ENCODE results near the gene PPARD.
"Not testable (repeated sequence)": the region's sequence is repeated elsewhere in the genome, so short reads cannot be mapped to it uniquely, and the experiment has no call there.

Gene PPARD

DNA sequence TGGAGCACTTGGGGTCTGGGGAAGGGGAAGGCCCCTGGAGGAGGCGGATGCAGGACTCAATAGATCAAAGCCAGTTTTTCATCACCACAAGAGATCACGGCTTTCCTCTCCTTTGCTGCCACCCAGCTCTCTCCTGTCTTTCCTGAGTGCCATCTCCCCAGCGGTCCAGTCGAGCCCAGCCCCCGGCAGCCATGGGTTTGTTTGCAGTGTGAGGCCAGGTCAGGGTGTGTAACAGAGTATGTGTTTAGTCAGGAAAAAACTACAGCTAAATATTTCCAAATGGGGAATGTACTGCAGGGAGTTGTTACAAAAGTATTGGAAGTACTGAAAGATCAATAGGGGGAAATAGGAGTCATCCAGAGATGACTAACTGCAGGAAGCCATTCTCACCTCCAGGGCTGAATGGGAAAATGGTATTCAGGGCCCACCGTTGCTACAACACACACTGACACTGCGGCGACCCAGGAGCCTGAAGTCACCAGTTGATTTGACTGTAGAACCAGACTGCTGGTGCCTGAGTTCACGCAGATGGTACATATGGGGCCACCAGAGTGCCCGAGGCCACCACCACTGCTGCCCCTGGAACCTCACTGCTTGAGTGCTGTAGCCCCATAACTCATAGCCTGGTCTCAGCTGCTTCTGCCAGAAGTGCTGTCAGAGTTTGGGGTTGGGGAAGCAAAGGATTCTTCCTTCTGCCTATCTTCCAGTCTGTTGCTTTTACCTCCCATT, 86.2 kb downstream of the PPARD start:
- no peak overlapping the region for H3K4me3 ChIP-seq
- DNase-seq = no peak
- H3K27ac ChIP-seq = no peak overlapping the region
- H3K4me1 ChIP-seq = no peaks in the 10 kb centered on the region
- peaks cover 20 to 52% (median 44%) of the 10 kb centered on the region in 3 donors for H3K36me3 ChIP-seq
- TF ChIP-seq, protein P1, sequence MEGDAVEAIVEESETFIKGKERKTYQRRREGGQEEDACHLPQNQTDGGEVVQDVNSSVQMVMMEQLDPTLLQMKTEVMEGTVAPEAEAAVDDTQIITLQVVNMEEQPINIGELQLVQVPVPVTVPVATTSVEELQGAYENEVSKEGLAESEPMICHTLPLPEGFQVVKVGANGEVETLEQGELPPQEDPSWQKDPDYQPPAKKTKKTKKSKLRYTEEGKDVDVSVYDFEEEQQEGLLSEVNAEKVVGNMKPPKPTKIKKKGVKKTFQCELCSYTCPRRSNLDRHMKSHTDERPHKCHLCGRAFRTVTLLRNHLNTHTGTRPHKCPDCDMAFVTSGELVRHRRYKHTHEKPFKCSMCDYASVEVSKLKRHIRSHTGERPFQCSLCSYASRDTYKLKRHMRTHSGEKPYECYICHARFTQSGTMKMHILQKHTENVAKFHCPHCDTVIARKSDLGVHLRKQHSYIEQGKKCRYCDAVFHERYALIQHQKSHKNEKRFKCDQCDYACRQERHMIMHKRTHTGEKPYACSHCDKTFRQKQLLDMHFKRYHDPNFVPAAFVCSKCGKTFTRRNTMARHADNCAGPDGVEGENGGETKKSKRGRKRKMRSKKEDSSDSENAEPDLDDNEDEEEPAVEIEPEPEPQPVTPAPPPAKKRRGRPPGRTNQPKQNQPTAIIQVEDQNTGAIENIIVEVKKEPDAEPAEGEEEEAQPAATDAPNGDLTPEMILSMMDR (IDR thresholded peaks at IDR 0.05) = no peak
- no peaks in the 10 kb centered on the region for H3K27me3 ChIP-seq
- intact Hi-C loops (cut with DNase I; ENCODE audit: low total_unique reads) = no loop called here
- peaks cover 0 to 23% (median 15%) of the 10 kb centered on the region in 3 donors for H3K9me3 ChIP-seq

DNA sequence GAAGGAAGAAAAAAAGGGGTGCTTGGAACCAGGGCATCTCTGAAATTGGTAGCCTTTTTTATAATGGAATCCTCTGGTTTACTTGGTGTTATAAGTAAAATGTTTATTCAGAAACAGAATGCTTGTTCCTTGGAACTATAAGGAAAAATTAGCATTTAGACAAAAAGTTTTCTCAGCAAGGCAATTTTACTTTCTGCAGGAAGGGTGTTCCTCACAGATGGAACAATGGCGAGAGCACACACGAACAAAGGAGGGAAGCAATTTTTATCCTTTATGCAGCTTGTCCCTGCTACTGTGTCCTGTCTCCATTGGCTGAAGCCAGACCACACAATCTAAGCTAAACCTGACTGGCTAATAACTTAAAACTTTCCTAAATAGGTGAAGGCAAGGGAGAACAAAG, 87.1 kb downstream of the PPARD start:
- no peak overlapping the region for H3K27ac ChIP-seq
- TF ChIP-seq, protein P1 (IDR thresholded peaks at IDR 0.05) = no peak

DNA sequence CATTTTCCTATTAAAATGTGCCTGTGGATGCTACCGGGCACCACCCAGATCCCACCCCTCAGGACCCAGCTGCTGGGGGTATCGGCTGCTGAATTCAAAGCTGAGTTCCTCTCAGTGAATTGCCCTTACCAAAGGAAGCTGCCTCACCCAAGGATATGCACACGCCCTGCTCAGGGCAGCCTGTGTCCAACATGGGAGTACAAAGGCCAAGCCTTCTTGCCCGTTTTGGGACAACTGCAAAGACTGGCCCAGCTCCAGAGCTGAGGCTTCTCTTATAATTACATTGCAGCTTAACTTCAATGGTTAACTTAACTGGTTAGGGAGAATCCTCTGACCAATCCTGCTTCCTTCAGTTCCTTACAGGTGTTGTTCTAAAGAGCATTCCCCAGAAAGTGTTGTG, 89.9 kb downstream of the PPARD start:
- TF ChIP-seq, protein P1 (IDR thresholded peaks at IDR 0.05) = no peak
- peaks cover 0 to 23% (median 15%) of the 10 kb centered on the region in 3 donors for H3K9me3 ChIP-seq
- H3K4me3 ChIP-seq = no peak overlapping the region
- H3K27ac ChIP-seq = no peak overlapping the region
- no peaks in the 10 kb centered on the region for H3K4me1 ChIP-seq
- no peak for DNase-seq
- intact Hi-C loops (cut with DNase I; ENCODE audit: low total_unique reads) = no loop called here
- no peaks in the 10 kb centered on the region for H3K27me3 ChIP-seq
- H3K36me3 ChIP-seq = peaks cover 0 to 15% (median 10%) of the 10 kb centered on the region in 3 donors

More for the DNA sequence above, 87.1 kb downstream of the PPARD start:
- no peak overlapping the region for H3K4me3 ChIP-seq
- no peaks in the 10 kb centered on the region for H3K4me1 ChIP-seq
- no peaks in the 10 kb centered on the region for H3K27me3 ChIP-seq
- H3K9me3 ChIP-seq = peaks cover 0 to 23% (median 15%) of the 10 kb centered on the region in 3 donors
- intact Hi-C loops (cut with DNase I; ENCODE audit: low total_unique reads) = no loop called here
- peaks cover 11 to 44% (median 35%) of the 10 kb centered on the region in 3 donors for H3K36me3 ChIP-seq
- DNase-seq = no peak

GRCh38 chr6:35432702-35433101, 90.3 kb downstream of the PPARD start:
- H3K27me3 ChIP-seq; intact Hi-C loops (cut with DNase I; ENCODE audit: low total_unique reads); DNase-seq; H3K4me3 ChIP-seq; H3K27ac ChIP-seq; H3K4me1 ChIP-seq: not testable (repeated sequence)
- H3K9me3 ChIP-seq = peaks cover 0 to 23% (median 15%) of the 10 kb centered on the region in 3 donors
- H3K36me3 ChIP-seq = peaks cover 0 to 11% (median 9%) of the 10 kb centered on the region in 3 donors

DNA sequence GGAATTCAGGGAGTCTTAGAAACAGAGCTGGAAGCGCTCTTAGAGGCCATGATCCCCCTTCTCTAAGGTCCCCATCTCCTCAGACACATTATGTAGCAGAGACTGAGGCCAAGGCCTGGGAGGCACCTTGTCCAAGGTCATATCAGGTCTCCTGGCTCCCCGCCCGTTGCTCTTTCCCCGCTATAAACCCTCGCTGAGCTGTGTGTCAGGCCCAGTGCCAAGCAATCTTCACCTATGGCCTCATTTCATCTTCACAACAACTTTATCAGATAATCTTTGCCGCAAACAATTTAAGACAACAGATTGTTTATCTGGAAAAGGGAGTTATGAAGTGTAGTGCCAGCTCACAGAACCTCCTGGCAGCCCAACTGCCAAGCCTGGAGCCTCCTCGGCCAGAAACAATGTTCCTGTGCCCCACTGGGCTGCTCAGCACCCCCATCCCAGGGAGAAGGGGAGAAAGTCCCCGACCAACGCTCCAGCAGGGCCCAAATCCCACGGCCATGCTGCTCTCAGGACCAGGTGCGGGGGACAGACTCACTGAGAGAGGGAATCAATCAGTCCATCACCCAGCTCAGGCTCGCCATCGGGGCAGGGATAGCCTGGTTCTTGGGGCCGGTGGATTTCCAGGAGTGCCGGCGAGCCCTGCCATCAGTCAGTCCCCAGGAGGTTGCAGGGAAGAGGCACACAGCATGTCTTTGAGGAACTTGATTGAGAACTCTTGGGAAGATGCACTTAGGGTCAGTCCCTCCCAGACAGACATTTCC, 92.9 kb downstream of the PPARD start:
- H3K4me1 ChIP-seq = no peaks in the 10 kb centered on the region
- no peak overlapping the region for H3K27ac ChIP-seq
- DNase-seq = no peak

More for the DNA sequence above, 92.9 kb downstream of the PPARD start:
- Histone ChIP-seq H3K4me3 (no peak overlapping the region), H3K36me3 (no peaks in the 10 kb centered on the region), H3K27me3 (no peaks in the 10 kb centered on the region), H3K9me3 (no peaks in the 10 kb centered on the region)
- TF ChIP-seq, protein P1 (IDR thresholded peaks at IDR 0.05) = no peak
- intact Hi-C loops (cut with DNase I; ENCODE audit: low total_unique reads) = no loop called here

All from tibial artery (tissue), 4 donors.